ENCODE data around the gene RGL3. TPM values are rescaled to one million over a fixed set of nuclear protein-coding genes. Genes with fewer than 3 reads are reported as not detected.

Gene RGL3
- total RNA-seq, 1 donor from 2014 or later, result not detected

Other genes with a start within 250 kb of the RGL3 start
- gene KANK2, start 221.8 kb downstream of the RGL3 start, total RNA-seq, result 0.64 and 2.2 TPM in 2 replicates
- not detected in 2 replicates for gene ANGPTL8, start 179.7 kb downstream of the RGL3 start, total RNA-seq
- 0.27 and 0.66 TPM in 2 replicates for gene DOCK6, start 156.8 kb downstream of the RGL3 start, total RNA-seq
- gene TSPAN16, start 123.2 kb downstream of the RGL3 start, total RNA-seq, result not detected in 2 replicates
- 8.2 and 9.4 TPM in 2 replicates for gene RAB3D, start 79.7 kb downstream of the RGL3 start, total RNA-seq
- gene TMEM205, start 73.0 kb downstream of the RGL3 start, total RNA-seq, result 38.6 and 41.9 TPM in 2 replicates
- 18.2 and 22.5 TPM in 2 replicates for gene CCDC159, start 72.8 kb downstream of the RGL3 start, total RNA-seq
- gene PLPPR2, start 63.9 kb downstream of the RGL3 start, total RNA-seq, result 2.5 and 2.6 TPM in 2 replicates
- 2.9 and 3.2 TPM in 2 replicates for gene SWSAP1, start 44.6 kb downstream of the RGL3 start, total RNA-seq
- 5.2 and 6.4 TPM in 2 replicates for gene EPOR, start 35.0 kb downstream of the RGL3 start, total RNA-seq
- not detected in 2 replicates for gene ODAD3, start 15.8 kb upstream of the RGL3 start, total RNA-seq
- gene PRKCSH, start 16.3 kb upstream of the RGL3 start, total RNA-seq, result 311 and 319 TPM in 2 replicates
- gene ELAVL3, start 61.7 kb upstream of the RGL3 start, total RNA-seq, result not detected in 2 replicates
- 18.2 and 20.0 TPM in 2 replicates for gene ZNF653, start 86.5 kb upstream of the RGL3 start, total RNA-seq
- gene ECSIT, start 109.8 kb upstream of the RGL3 start, total RNA-seq, result 28.9 and 29.6 TPM in 2 replicates
- not detected in 2 replicates for gene CNN1, start 119.5 kb upstream of the RGL3 start, total RNA-seq
- 64.3 and 64.6 TPM in 2 replicates for gene ELOF1, start 139.9 kb upstream of the RGL3 start, total RNA-seq
- gene ACP5, start 158.3 kb upstream of the RGL3 start, total RNA-seq, result 29.0 and 29.6 TPM in 2 replicates
- 3.9 and 4.4 TPM in 2 replicates for gene ZNF627, start 178.2 kb upstream of the RGL3 start, total RNA-seq

Data from T-helper 1 cell treated with Interleukin-12 subunit alpha and Interleukin-12 subunit beta and Interleukin-4 antibody, amounts not matched to agents 30 ng/mL and 1 ng/mL, for 36 hours (primary cell).